Measurements from ENCODE around the gene LONRF2. TPM values are rescaled to one million over a fixed set of nuclear protein-coding genes. Genes with fewer than 3 reads are reported as not detected.

Gene LONRF2
- total RNA-seq, 4 donors from 2014 or later, result 0.38 to 2.6 (median 1.1) TPM

DNA sequence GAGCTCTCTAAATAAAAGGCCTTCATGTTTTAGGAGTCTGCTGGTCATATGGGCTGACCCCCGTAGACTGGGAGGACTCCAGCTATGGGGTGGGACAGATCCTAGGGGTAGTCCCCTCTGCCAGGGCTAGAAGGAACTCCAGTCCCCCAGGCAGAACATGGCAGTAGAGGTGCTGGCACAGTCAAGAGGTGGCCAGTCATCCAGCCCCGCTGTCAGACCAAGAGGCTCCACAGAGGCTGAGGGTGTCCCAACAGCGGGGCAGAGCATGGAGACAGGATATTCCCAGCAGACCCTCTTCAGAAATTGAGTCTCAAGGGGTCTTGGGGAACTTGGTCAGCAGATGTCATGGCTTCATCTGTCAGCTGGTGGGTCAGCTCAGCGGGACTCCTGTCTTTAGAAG, 76.6 kb downstream of the LONRF2 start:
- no peak overlapping the region for H3K4me3 ChIP-seq (ENCODE audit: low read depth, poor library complexity, severe bottlenecking)
- peak in 1 of 2 donors; percentile 74 for DNase-seq (ENCODE audit: low spot score in 2 of 2)
- no peak for TF ChIP-seq POLR2A (IDR thresholded peaks at IDR 0.05)
- TF ChIP-seq, protein P1, sequence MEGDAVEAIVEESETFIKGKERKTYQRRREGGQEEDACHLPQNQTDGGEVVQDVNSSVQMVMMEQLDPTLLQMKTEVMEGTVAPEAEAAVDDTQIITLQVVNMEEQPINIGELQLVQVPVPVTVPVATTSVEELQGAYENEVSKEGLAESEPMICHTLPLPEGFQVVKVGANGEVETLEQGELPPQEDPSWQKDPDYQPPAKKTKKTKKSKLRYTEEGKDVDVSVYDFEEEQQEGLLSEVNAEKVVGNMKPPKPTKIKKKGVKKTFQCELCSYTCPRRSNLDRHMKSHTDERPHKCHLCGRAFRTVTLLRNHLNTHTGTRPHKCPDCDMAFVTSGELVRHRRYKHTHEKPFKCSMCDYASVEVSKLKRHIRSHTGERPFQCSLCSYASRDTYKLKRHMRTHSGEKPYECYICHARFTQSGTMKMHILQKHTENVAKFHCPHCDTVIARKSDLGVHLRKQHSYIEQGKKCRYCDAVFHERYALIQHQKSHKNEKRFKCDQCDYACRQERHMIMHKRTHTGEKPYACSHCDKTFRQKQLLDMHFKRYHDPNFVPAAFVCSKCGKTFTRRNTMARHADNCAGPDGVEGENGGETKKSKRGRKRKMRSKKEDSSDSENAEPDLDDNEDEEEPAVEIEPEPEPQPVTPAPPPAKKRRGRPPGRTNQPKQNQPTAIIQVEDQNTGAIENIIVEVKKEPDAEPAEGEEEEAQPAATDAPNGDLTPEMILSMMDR (IDR thresholded peaks at IDR 0.05), result no peak
- WGBS, 2 donors, result 93 to 95% methylated on average over 4 of the region's 4 CpGs
- intact Hi-C loops (cut with DNase I; ENCODE audit: low total_unique reads), result no loop called here

DNA sequence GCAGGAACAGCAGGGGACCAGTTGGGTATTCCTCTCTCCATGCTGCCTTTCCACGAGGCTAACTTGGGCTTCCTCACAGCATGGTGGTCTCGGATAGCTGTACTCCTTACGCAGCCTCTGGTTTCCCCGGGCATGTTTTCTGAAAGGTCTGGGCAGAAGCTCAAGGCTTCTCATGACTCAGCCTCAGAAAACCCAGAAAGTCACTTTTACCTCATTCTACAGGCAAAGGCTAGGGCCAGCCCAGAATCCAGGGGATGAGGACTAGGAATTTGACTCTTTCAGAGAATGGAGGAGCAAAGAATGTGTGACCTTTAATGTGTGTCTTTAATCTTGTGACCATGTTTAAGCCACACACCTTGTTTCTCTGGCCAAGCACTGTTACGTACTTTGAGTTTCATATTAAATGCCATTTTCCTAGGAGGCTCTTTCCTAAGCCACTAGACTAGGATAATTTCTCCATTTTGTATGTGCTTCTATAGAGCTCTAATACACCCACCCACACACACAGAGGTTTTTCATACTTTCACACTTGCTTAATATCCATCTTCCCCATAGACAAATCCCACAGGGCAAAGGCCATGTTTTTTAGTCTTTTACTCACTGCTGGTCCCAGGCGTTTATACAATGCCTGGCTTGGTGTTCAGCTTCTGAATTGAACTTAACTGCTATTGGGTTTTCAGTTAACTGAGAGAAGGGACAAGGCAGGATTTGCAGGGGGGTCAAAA, 77.3 kb downstream of the LONRF2 start:
- peak in 1 of 2 donors; percentile 36 for DNase-seq (ENCODE audit: low spot score in 2 of 2)

DNA sequence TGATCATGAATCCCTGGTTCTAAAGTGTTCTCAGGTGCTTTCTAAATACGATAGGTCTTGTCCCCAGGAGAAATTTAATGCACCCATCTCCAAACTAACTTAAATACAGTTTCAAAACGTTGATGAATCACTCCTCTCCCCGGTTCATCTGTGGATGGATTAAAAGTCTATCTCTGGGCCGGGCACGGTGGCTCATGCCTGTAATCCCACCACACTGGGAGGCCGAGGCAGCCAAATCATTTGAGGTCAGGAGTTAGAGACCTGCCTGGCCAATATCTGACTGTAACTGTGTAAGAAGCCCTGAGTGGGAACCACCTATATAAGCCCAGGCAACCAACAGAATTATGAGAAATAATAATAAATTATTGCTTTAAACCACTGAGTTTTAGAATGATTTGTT, 78.7 kb downstream of the LONRF2 start:
- H3K4me3 ChIP-seq (ENCODE audit: low read depth, poor library complexity, severe bottlenecking), result no peak overlapping the region
- intact Hi-C loops (cut with DNase I; ENCODE audit: low total_unique reads), result loop anchor here (5.0 kb wide), 1 partner anchor 686 kb away; no protein-coding TSS in a partner anchor
- 83 to 84% methylated on average over 6 of the region's 6 CpGs for WGBS, 2 donors
- DNase-seq (ENCODE audit: low spot score in 2 of 2), result peak in 1 of 2 donors; percentile 50
- TF ChIP-seq, protein P1 (IDR thresholded peaks at IDR 0.05), result no peak
- TF ChIP-seq POLR2A (IDR thresholded peaks at IDR 0.05), result no peak

More for the DNA sequence above, 77.3 kb downstream of the LONRF2 start:
- TF ChIP-seq, protein P1 (IDR thresholded peaks at IDR 0.05), result no peak
- TF ChIP-seq POLR2A (IDR thresholded peaks at IDR 0.05), result no peak
- WGBS, 2 donors, result 88 to 90% methylated on average over 6 of the region's 6 CpGs
- no peak overlapping the region for H3K4me3 ChIP-seq (ENCODE audit: low read depth, poor library complexity, severe bottlenecking)
- intact Hi-C loops (cut with DNase I; ENCODE audit: low total_unique reads), result loop anchor here (5.0 kb wide), 1 partner anchor 688 kb away; no protein-coding TSS in a partner anchor

DNA sequence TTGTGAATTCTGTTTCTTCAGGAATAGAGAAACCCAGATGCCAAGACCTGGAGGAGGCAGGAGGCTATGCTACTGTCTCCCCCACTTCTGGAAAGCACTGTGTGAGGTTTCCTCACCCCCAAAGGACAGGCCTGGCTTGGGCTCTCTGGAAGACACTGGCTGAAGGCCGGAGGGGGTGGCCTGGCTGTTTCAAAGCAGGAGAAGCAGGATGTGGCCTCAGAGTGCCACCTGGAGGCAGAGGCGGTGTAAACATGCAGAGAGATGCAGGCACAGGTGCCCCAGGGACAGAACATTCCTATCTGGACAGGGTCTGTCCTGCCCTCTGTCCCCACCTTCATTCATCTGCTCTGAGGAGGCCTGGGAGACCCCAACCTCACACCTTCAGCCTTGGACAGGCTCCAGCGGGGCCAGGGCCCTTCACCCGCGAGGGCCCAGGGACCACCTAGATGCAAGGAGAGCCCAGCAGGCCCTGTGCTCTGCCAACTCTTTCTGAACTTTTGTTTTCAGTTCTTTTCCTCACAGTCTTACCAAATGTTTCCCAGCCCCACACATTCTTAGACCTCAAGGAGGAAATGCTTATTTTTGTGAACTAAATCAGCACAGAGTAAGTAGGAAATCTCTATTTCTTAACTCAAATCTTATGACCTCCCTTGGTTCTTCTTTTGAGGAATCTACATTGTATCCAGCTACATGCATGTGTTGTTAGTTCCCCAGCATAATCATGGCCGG, 79.2 kb downstream of the LONRF2 start:
- WGBS, 2 donors, result 63 to 64% methylated on average over 6 of the region's 6 CpGs
- TF ChIP-seq, protein P1 (IDR thresholded peaks at IDR 0.05), result no peak
- TF ChIP-seq POLR2A (IDR thresholded peaks at IDR 0.05), result no peak
- intact Hi-C loops (cut with DNase I; ENCODE audit: low total_unique reads), result loop anchor here (5.0 kb wide), 1 partner anchor 686 kb away; no protein-coding TSS in a partner anchor
- no peak overlapping the region for H3K4me3 ChIP-seq (ENCODE audit: low read depth, poor library complexity, severe bottlenecking)
- peak in 1 of 2 donors; percentile 90 for DNase-seq (ENCODE audit: low spot score in 2 of 2)

DNA sequence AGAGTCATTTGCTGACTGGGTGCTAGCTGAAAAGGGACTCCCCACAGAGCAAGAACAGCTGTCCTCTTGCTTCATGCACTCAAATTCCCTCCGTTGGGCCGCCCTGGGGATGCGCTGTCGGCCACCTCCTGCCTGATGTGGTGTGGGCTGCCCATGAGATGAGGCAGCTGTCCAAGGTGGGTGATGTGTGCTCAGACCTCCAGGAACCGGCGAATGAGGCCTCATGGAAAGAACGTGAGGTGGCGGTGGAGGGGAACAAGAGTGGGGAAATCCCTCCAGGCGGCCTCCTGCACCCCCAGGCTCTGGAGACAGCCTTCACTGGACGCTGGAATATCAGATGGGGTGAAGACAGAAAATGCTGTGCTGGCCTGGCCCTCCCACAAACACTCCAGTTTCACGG, 79.8 kb downstream of the LONRF2 start:
- peak in 1 of 2 donors; percentile 74 for DNase-seq (ENCODE audit: low spot score in 2 of 2)
- intact Hi-C loops (cut with DNase I; ENCODE audit: low total_unique reads), result loop anchor here (5.0 kb wide), 1 partner anchor 685 kb away; no protein-coding TSS in a partner anchor
- TF ChIP-seq POLR2A (IDR thresholded peaks at IDR 0.05), result no peak
- TF ChIP-seq, protein P1 (IDR thresholded peaks at IDR 0.05), result no peak
- H3K4me3 ChIP-seq (ENCODE audit: low read depth, poor library complexity, severe bottlenecking), result no peak overlapping the region
- 92 to 93% methylated on average over 11 of the region's 11 CpGs for WGBS, 2 donors
